Hematopoietic multipotent progenitor cell (in vitro differentiated cells): ENCODE results near the gene CENPB. TPM values are rescaled to one million over a fixed set of nuclear protein-coding genes. Genes with fewer than 3 reads are reported as not detected.
"Not testable (repeated sequence)": the region's sequence is repeated elsewhere in the genome, so short reads cannot be mapped to it uniquely, and the experiment has no call there.

Experiments used
- DNase-seq, 3 donors: peaks; one replicate each; pipeline ENCODE4 v3.0.0-alpha.2; 2011 to 2015; ENCODE audit warnings: low read depth in 2 of 3, low spot score in 2 of 3
- total RNA-seq: library from RNA; depleted of rRNA; stranded (reverse); fragments of >200 nt; gene quantifications from one replicate; pipeline ENCODE4 v1.2.3, GENCODE V29; 2012

The CENPB gene
- total RNA-seq, 1 donor = 65.2 TPM

DNA sequence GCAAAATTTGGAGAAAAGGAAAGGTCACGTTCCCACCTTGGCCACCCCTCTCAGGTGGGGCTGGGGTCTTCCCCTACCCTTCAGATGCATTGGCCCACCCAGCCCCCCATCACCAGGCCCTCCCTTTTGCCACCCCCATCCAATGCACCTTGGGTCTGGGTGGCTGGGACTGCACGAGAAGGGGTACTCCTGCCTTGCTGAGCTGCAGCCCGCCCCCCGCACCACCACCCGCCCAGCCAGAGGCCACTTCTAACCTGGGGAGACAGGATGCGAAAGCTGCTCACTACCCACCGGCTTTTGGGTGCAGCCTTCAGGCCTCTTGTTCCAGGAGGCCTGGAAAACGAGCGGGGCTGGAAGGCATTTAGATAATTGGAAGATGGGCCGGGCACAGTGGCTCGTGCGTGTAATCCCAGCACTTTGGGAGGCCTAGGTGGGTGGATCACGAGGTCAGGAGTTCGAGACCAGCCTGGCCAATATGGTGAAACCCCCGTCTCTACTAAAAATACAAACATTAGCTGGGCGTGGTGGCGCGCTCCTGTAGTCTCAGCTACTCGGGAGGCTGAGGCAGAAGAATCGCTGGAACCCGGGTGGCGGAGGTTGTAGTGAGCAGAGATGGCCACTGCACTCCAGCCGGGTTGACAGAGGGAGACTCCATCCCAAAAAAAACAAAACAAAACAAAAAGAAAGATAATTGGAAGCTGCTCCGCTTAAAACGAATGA is 8.3 kb upstream of the CENPB start:
- no peak for DNase-seq

DNA sequence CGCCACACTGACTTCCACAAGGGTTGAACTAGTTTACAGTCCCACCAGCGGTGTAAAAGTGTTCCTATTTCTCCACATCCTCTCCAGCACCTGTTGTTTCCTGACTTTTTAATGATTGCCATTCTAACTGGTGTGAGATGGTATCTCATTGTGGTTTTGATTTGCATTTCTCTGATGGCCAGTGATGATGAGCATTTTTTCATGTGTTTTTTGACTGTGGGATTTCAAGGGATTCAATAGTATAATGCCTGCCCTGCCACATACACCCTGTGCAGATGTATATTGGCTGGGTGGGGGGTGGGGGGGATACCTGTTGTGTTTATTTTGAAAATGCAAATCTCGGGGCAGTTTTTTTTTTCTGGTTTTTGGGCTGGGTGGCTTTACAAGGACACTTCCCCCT is 7.6 kb upstream of the CENPB start:
- DNase-seq = not testable (repeated sequence)

DNA sequence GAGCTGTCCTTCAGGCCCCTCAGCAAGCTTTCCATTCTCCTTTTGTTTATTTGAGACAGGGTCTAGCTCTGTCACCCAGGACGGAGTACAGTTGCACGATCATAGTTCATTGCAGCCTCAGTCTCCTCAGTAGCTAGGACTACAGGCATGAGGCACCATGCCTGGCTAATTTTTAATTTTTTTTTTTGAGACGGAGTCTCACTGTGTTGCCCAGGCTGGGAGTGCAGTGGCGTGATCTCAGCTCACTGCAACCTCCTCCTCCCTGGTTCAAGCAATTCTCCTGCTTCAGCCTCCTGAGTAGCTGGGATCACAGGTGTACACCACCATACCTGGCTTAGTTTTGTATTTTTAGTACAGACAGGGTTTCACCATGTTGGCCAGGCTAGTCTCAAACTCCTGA is 2.7 kb upstream of the CENPB start:
- not testable (repeated sequence) for DNase-seq

DNA sequence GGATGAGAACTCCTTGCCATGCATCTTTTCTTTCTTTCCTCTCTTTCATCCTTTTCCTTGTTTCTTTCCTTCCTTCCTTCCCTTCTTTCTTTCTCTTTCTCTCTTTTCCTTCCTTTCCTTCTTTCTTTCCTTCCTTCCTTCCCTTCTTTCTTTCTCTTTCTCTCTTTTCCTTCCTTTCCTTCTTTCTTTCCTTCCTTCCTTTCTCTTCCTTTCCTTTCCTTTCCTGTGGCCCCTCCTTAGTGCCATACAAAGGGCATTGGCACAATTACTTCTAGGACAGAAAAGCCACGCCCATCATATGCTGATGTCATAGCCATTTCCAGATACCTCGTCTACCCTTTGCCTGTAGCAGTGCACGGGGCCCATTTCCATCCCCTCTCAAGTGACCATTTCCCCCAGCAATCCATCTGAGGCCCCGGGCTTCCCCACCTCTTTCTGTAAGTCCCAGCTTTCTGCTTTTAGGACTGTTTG is 2.2 kb upstream of the CENPB start:
- no peak for DNase-seq

DNA sequence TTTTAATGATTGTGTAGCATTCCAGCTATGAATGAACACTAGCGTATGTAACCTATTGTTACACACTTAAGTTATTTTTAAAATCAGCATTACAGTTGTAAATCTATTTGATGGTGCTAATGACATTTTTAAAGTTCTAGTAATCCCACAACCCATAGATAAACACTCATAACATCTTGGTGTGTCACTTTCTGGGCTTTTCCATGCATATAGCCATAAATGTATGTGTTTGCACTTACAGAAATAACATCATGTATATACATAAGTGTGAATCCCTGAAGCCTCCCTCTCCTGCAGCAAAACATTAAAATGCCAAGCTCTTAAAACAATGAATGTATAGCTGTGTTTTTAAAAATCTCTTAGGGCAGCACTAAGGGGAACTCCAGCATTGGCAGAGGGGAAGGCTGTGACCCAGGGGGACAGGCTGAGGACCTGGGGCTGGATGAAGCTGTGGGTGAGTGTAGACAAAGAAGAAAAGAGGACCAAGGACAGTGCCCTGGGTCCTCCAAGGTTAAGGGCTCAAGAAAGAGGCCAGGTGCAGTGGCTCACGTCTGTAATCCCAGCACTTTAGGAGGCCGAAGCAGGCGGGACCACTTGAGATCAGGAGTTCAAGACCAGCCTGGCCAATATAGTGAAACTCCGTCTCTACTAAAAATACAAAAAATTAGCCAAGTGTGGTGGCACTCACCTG is 929 bp upstream of the CENPB start:
- no peak for DNase-seq

DNA sequence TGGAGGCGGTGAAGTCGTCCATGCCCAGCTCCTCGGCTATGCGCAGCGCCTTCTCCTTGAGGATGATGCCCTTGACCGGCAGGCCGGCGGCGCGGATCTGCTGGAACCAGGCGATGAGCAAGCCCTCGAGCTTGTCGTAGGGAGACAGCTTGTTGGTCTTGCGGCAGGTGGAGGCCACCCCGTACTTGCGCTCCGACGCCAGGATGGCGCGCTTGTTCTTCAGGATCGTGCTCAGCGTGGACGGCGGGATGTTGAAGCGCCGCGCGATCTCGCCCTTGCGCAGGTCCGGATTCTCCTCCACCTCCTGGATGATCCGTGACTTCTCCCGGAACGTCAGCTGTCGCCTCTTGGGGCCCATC is 435 bp downstream of the CENPB start:
- peak in 1 of 3 donors; percentile 49 for DNase-seq

DNA sequence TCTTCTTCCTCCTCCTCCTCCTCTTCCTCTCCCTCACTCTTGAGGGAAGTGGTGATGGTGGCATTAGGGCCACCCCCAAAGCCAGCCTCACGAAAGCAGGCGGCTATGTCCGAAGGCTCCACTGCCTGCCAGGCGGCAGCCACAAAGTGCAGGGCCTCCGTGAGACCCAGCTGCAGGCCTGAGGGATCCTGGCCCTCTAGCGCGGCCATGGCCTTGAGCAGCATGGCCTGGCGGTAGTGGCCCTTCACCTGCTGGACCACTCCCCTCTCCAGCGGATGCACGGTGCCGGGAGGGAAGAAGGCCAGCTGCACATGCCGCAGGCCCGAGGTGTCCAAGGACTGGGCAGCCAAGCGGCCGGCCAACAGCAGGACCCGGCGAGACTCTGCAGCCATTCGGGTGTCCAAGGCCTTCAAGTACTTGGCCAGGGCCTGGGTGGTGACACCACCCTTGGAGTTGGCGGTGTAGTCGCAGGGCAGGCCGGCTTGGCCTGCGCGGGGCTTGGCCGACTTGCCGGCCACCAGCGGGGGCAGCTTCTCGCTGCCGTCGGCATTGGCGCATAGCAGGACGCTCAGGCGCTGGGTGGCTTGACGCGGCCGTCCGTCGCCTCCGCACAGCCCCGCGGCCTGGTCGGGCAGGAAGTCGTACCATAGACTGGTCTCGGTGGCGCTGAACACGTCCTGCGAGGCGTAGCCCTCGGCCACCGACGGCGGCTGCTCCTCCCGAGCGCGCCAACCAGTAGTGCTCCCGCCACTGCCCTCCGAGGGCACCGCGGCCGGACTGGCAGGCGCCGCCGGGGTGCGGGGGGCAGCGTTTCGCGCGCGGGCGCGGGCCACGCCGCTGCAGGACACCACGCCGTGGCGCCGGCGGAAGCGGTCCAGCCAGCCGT is 1.1 kb downstream of the CENPB start:
- no peak for DNase-seq

DNA sequence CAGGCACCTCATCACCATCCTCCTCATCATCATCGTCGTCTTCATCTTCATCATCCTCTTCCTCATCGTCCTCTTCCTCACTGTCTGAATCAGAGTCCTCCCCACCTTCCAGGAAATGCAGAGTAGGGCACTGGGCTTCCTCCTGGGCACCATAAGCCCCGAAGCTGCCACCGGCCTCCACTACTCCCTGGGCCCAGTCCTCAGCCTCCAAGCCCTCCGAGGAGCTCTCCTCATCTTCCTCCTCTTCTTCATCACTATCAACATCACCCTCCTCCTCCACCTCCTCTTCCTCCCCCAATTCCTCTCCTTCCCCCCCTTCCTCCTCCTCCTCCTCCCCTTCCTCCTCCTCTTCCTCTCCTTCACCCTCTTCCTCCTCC is 1.7 kb downstream of the CENPB start:
- DNase-seq = no peak

DNA sequence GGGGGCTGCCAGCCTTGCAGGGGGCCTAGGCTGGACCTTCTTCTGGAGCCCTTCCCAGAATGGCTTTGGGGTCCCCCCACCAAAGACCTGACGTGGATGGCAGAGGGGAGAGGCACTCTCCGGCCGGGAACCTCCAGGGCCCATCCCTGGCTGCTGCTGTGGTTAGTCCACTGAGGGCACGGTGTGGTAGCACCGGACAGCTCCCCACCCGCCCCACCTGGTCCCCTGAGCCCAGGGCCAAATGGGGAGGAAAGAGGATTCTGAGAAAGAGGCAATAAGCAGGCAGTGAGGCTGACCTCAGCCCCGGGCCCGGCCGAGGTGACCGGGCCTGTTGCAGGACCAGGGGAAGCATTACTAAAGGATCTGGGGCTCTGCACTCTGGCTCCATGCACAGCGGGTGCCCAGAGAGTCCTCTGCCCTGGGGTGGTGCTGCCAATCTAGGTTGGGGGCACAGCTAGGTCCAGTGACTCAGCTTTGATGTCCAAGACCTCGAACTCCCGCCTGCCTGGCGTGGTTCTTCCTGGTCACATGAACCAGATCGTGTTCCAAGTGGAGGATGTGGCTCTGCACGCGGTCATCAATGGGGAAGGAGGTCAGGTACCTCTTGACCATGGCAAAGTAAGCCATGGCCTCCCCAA is 2.2 kb downstream of the CENPB start:
- DNase-seq = no peak

DNA sequence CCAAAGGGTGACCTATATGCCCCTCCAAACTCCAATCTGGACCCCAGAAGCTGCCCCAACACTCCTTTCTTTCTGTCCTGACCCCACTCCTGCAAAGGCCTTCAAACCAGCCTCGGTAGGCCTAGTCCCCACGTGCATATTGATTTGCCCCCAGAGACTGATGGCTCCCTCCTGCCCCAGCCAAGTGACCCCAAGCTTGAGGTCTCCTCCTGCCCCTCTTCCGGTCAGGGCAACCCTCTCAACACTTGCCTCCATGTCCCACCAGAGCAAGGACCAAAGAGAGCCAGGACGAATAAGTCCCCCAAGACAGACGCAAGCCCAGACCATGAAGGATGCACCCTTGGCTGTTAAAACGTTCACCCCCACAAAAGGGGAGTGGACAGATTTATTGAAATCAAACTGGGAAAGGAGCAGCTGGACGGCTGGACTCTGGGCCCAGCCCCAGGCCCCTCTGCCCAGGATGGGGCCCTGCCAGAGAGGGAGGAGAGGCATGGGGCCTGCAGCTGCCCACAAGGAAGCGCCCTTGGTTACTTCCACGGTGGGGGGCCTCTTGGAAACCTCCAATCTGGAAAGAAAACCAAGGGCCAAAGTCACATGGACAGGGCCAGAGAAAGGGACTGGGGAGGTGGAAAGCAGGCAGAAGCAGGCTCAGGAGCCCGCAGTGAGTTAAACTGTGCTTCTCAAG is 2.9 kb downstream of the CENPB start:
- DNase-seq = no peak

DNA sequence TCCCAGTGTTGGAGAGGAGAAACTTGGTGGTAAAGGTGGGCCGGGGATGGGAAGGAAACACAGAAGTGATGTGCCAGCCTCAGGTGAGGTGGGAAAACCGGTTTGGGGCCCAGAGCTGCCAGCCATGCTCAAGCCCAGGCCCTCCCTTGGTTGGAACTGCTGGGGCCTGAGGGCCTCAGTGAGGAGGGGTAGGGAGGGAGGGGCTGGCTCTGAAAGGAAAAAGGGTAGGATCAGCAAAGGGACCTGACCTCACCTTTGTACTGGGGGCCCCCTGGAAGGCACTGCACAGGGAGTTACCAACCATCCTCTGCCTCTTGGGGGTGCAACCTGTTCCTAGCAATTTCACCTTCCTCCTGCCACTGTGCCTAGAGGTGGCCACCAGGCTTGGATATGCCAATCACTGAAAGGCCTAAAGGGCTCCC is 3.5 kb downstream of the CENPB start:
- DNase-seq = no peak

DNA sequence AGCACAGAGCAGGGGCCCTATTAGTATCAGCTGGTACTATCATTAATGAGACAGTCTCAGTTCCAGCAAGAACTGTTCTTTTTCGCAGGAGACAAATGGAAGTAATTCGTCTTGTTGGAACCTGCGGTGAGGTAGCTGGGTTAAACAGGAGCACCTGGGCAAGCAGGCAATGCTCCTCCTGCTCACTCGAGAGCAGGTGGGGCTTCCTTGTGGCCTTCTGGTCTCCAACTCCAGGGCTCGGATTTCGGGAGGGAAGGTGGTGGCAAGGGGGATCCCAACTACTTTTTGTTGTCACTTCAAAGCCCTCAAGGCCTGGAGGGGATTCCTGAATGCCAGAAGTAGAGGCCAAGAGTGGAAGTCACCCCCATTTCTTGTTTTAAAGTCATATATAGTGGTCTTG is 3.9 kb downstream of the CENPB start:
- no peak for DNase-seq

DNA sequence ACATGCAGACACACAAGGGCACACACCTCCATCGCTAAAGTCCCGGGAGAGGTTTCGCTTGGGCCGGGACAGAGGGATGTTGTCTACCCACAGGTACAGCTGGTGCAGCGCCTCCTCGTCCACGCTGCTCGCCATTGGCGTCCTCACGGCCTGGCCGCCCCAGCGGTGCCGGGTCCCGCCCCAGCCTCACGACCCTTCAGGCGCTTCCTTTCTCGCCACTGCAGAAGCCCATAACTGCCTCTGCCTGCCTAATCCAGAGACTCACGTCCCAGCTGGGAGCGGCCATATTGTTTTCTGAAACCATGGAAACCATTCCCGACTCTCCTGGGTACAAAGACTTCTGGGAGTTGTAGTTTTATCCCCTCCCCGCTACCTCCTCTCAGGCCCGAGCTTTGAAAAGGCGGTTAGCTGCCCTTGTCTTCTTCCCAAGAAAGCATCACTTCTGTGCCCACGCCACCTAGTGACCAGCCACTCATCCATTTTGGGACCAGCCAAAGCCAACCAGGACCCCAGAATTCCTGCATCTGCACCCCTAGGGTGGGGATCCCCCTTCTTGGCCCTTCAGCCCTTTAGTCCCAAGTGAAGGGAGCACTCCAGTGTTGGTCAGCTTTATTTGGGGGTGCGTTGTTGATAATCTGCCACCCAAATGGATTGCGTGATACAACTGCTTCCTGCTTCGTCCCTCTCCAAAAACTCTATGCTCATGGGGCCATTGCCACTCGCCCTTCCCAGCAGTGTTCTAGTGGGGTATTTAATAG is 5.2 kb downstream of the CENPB start, which contains the start of gene SPEF1:
Gene SPEF1 (minus strand): TSS at position 296 of the 758 bp plus-strand sequence. CDS start 161 bp downstream, at position 135.
- DNase-seq = peak in 2 of 3 donors; percentile 76 to 84

DNA sequence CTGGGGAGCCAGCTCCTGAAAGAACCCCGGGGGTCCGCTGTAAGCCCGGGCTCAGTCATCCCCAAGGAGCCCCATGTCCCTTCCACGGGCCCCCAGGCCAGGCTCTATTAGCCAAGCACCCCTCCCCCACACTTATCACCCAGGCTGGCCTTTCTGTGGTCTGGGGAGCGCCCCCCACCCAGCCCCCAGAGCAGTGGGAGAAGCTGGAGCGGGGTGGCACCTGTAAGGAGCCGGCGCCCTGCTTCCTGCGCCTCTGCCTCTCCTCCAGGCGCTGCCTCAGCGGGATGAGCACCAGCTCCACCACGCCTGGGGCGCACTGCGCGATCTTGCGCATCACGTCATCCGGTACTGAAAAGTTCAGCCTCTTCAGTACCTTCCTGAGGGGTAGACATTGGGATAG is 7.6 kb downstream of the CENPB start:
- no peak for DNase-seq

DNA sequence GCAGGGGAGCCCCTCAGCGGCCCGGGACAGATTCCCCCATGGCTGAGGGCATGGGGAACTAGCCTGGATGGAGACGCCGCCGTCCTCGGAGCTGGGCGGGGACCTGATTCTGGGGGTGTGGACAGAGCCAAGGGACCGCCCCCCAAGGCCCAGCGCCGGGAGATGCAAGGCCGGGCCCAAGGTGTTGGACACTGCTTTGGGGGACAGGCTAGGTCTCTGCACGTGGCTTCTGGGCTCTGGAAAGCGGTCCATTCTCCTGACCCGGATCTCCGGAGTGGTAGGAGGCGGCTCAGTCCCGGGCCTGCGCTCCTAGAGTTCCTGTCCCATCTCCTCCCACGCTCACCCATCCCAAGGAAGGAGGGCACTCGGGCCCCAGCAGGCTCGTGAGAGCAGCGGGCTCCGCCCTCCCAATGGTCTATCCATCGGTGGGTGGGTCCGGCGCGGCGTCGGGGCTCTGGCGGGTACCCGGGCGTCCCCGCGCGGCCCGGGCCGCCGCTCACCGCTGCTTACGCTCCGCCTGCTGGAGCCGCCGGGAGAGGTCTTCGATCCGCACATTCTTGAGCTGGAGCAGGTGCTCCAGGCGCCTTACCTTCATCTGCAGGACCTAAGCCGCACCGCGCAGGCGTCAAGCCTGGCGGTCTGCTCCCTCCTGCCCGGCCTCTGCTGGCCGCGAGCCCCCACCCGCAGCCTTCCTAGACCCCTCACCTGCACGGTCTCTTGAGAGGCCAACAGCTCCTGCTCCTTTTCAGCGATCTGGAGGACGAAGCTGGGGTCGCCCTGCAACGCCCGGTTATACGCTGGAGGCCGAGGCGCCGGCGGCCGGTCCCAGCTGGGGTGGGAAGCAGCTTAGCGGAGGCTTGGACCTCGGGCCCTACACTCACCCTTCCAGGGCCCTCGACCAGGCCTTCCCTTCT is 8.6 kb downstream of the CENPB start:
- no peak for DNase-seq

DNA sequence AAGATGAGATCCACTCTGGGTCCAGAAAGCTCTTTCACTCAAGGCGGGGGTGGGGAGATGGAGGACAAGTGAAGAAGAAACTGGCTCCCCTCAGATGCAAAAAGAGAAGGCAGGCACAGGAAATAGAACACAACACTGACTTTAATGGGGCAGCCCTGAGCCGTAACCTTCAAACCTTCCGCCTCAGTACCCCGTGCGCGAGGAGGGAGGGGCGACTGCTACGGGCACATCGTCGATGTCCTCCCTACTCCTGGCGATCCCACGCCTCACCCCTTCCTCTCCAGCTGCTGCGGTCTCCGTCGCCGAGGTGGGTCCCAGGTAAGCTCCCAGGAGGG is 9.2 kb downstream of the CENPB start:
- DNase-seq = no peak

DNA sequence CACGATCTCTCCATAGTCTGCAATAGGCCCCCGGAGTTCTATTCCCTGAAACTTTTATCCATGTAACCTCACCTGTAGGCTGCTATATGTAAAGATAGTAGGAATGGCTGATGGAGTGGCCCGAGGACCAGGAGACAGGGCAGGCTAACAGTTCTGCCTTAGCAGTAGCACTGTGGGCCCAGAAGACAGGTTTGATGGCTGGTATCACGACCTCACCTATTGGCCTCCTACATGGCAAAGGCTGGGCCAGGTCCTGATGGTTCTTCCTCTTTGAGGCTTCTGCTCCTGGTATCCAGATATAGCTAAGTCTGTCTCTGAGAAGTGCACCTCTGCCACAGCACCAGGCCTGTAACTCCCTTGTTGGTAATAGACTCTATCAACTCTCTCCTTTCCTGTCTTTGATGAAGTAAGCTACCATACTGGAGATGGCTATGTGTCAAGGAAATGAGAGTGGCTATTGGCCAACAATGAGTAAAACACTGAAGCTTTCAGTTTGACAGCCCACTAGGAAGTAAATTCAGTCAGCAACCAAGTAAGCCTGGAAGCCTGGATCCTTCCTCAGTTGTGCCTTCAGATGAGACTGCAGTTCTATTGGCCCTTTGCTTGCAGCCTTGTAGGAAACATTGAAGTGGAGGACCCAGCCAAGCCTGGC is 11.0 kb downstream of the CENPB start:
- no peak for DNase-seq

DNA sequence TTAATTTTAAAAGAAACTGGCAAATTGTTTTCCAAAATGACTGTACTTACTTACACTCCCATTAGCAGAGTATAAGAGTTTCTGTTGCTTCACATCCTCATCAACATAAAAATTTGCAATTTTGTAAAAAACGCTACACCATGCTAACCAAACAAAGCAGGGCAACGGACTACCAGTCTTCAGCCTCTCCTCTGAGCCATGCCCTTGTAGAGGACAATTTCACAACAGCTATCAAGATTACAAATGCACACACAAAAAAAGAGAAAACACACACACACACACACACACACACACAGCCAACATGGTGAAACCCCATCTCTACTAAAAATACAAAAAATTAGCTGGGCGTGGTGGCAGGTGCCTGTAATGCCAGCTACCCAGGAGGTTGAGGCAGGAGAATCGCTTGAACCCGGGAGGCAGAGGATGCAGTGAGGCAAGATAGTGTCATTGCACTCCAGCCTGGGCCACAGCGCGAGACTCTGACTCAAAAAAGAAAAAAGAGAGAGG is 14.9 kb downstream of the CENPB start:
- DNase-seq = no peak
